Loucy (cell line): ENCODE results near the gene SMIM22.

Source experiments
- H2AFZ ChIP-seq: fragments of 200-600 bp; sonication (generic); 2 replicates; pipeline ENCODE4 v1.6.0; 2016; ENCODE audit warnings: antibody characterized with exemption, mild to moderate bottlenecking, low read length, moderate library complexity
- H3F3A ChIP-seq: fragments of 200-600 bp; 2 replicates; pipeline ENCODE4 v1.6.0; 2016; ENCODE audit warnings: antibody characterized with exemption, low read depth, mild to moderate bottlenecking
- H3K27me3 ChIP-seq: fragments of 200-600 bp; sonication (generic); 2 replicates; pipeline ENCODE4 v1.6.1; 2014; ENCODE audit warnings: low read length, mild to moderate bottlenecking; ENCODE audit not compliant: insufficient read depth, poor library complexity, severe bottlenecking
- H3K36me3 ChIP-seq: fragments of 200-600 bp; sonication (generic); 2 replicates; pipeline ENCODE4 v1.6.1; 2016; ENCODE audit warnings: low read length; ENCODE audit not compliant: insufficient read depth
- H3K4me1 ChIP-seq: fragments of 200-600 bp; sonication (generic); 2 replicates; pipeline ENCODE4 v1.5.1; 2014; ENCODE audit warnings: low read length, mild to moderate bottlenecking; ENCODE audit not compliant: insufficient read depth, poor library complexity, severe bottlenecking
- H3K4me2 ChIP-seq: fragments of 200-600 bp; sonication (generic); 2 replicates; pipeline ENCODE4 v1.6.0; 2014; ENCODE audit warnings: antibody characterized with exemption, low read length, low read depth, mild to moderate bottlenecking; ENCODE audit not compliant: poor library complexity, severe bottlenecking
- H3K4me3 ChIP-seq: fragments of 200-600 bp; sonication (generic); 2 replicates; pipeline ENCODE4 v1.5.1; 2014; ENCODE audit warnings: low read length, mild to moderate bottlenecking, mixed read lengths; ENCODE audit not compliant: poor library complexity, severe bottlenecking
- H3K79me2 ChIP-seq: fragments of 200-600 bp; sonication (generic); 2 replicates; pipeline ENCODE4 v1.6.1; 2014; ENCODE audit warnings: low read length; ENCODE audit not compliant: insufficient read depth
- H3K9ac ChIP-seq: fragments of 200-600 bp; sonication (generic); 2 replicates; pipeline ENCODE4 v1.6.0; 2014; ENCODE audit warnings: mild to moderate bottlenecking, low read depth, low read length, moderate library complexity; ENCODE audit not compliant: poor library complexity, severe bottlenecking
- H3K9me2 ChIP-seq: fragments of 200-600 bp; sonication (generic); replicated peaks from 2 replicates; pipeline ENCODE4 v1.6.1; 2016; ENCODE audit warnings: low read depth, low read length, mixed read lengths
- H3K9me3 ChIP-seq: fragments of 200-600 bp; sonication (generic); 2 replicates; pipeline ENCODE4 v1.6.1; 2014; ENCODE audit warnings: mild to moderate bottlenecking, antibody characterized with exemption, low read length, low read depth; ENCODE audit not compliant: insufficient read depth
- H4K20me1 ChIP-seq: fragments of 200-600 bp; sonication (generic); 2 replicates; pipeline ENCODE4 v1.6.0; 2014; ENCODE audit warnings: antibody characterized with exemption, low read length, mild to moderate bottlenecking; ENCODE audit not compliant: insufficient read depth, poor library complexity, severe bottlenecking
- EZH2phosphoT487 ChIP-seq: fragments of 200-600 bp; IDR thresholded peaks from 2 replicates; pipeline ENCODE4 v1.6.1; 2018; ENCODE audit warnings: antibody characterized with exemption, mild to moderate bottlenecking, moderate library complexity, borderline replicate concordance
- TF ChIP-seq, protein P1 (sequence below): fragments of 200-600 bp; sonication (generic); conservative IDR thresholded peaks from 2 replicates; pipeline ENCODE4 v1.5.1; 2014; ENCODE audit warnings: mild to moderate bottlenecking, antibody characterized with exemption, low read length

Gene SMIM22

DNA sequence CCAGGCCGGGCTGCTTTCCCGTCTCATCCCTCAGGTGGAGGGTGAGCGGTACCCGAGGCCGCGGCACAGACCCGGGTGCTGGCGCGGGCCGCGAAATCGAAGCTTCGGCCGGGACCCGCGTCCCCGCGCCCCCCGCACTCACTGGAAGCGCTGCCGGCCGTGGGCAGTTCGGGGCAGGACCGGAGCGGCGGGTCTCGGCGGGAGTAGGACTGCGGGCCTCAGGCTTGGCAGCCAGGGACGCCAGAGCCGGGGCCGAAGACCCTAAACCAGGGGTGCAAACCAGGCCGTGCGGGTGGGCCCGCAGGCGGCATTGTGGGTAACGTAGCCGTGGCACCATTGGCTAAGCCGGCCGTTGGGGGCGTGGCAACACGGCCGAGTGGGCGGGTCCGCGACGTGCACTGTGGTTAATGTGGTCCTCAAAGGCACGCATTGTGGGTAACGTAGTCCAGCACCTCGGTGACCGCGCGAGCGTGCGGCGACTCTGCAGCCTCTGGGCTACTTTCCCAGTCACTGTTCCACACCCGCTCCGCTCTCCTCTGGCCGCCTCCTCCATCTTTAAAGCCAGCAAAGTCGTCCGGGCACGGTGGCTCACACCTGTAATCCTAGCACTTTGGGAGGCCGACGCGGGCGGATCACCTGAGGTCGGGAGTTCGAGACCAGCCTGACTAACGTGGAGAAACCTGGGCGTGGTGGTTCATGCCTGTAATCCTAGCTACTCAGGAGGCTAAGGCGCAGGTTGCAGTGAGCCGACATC lies 28.1 kb upstream of the SMIM22 start, which contains the start of gene ZNF500:
TSS of gene ZNF500 (minus strand) at position 288 of the 754 bp plus-strand sequence. CDS start 1,184 bp downstream, outside the sequence.
- Histone ChIP-seq H3K4me1 (no peaks in the 10 kb centered on the region), H2AFZ (peak within 1 kb of the TSS; percentile 86), H4K20me1 (no peaks in the 10 kb centered on the region), H3K27me3 (no peaks in the 10 kb centered on the region), H3K4me2 (peak within 1 kb of the TSS; percentile 80), H3K4me3 (peak within 1 kb of the TSS; percentile 75), H3K9me2 (no peaks in the 10 kb centered on the region), H3K9ac (peak within 1 kb of the TSS; percentile 83), H3F3A (no peaks in the 10 kb centered on the region), H3K36me3 (no peaks in the 10 kb centered on the region), H3K9me3 (no peaks in the 10 kb centered on the region), H3K79me2 (peaks cover 14% of the 10 kb centered on the region)
- TF ChIP-seq, protein P1, sequence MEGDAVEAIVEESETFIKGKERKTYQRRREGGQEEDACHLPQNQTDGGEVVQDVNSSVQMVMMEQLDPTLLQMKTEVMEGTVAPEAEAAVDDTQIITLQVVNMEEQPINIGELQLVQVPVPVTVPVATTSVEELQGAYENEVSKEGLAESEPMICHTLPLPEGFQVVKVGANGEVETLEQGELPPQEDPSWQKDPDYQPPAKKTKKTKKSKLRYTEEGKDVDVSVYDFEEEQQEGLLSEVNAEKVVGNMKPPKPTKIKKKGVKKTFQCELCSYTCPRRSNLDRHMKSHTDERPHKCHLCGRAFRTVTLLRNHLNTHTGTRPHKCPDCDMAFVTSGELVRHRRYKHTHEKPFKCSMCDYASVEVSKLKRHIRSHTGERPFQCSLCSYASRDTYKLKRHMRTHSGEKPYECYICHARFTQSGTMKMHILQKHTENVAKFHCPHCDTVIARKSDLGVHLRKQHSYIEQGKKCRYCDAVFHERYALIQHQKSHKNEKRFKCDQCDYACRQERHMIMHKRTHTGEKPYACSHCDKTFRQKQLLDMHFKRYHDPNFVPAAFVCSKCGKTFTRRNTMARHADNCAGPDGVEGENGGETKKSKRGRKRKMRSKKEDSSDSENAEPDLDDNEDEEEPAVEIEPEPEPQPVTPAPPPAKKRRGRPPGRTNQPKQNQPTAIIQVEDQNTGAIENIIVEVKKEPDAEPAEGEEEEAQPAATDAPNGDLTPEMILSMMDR = no peak
- no peak for TF ChIP-seq EZH2phosphoT487

DNA sequence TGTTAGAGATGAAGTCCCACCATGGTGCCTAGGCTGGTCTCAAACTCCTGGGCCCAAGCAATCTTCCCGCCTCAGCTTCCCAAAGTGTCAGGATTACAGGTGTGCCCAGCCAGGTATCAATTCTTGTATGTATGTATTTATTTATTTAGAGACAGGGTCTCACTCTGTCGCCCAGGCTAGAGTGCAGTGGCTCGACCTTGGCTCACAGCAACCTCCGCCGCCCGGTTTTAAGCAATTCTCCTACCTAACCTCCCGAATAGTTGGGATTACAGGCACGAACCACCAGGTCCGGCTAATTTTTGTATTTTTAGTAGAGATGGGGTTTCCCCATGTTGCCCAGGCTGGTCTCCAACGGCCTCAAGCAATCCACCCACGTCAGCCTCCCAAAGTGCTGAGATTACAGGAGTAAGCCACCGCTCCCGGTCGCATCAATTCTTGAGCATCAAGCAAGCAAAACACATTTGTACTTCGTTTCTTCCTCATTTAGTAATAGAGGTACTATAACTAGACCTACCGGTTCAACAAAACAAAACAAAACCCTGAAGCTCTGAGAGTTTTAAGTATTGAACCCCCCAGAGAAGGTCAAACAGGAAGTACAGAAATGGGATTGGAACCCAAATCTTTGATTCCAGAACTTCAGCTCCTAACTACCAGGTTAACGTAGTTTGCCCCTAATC lies 27.2 kb upstream of the SMIM22 start:
- no peak overlapping the region for H3K9ac ChIP-seq
- 0 out of 2 replicates have a peak overlapping the region, but pooled peaks have one; percentile 36 for H2AFZ ChIP-seq
- H3K4me3 ChIP-seq = peak overlapping the region; percentile 40

DNA sequence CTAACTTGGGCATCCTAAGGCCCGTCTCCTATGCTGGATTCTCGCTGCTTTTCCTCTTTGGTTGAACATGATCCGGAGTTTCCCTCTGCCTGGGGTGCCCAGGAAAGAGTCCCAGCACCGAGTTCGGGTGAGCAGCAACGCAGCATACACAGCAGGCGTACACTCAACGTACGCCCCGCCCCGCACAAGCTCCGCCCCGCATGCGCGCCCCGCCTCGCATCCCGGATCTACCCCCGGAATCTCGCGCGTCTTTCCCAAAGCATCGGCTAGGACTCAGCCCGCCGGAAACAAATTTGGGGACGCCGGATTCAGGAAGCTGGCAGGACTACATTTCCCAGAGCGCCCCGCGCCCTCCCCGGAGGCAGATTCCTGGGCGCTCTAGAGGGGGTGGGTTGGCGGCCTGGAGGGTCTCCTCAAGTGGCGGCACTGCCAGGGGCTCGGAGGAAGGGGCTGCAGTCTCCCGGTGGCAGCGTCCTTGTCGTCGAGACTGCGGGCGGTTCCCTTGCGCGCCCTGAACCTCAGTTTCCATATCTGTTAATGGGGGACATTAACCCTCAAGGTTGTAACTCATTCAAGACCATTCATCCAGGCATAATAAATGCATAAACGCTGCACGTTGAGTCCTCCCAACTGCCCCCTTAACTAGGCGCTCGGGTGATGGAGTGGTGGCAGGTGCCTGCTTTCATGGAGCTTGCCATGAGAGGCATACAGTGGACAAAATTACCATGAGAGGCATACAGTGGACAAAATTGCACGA lies 26.4 kb upstream of the SMIM22 start:
- Histone ChIP-seq H3F3A (no peaks in the 10 kb centered on the region), H4K20me1 (no peaks in the 10 kb centered on the region), H3K4me2 (peak overlapping the region; percentile 16), H3K36me3 (no peaks in the 10 kb centered on the region), H3K27me3 (no peaks in the 10 kb centered on the region), H3K79me2 (peaks cover 14% of the 10 kb centered on the region), H2AFZ (0 out of 2 replicates have a peak overlapping the region, but pooled peaks have one; percentile 36), H3K9ac (no peak overlapping the region), H3K4me3 (peak overlapping the region; percentile 40), H3K4me1 (no peaks in the 10 kb centered on the region), H3K9me2 (no peaks in the 10 kb centered on the region), H3K9me3 (no peaks in the 10 kb centered on the region)
- TF ChIP-seq EZH2phosphoT487 = no peak
- TF ChIP-seq, protein P1 = no peak

More for the DNA sequence above, 27.2 kb upstream of the SMIM22 start:
- Histone ChIP-seq H3K4me2 (peak overlapping the region; percentile 16), H3F3A (no peaks in the 10 kb centered on the region), H3K36me3 (no peaks in the 10 kb centered on the region), H4K20me1 (no peaks in the 10 kb centered on the region), H3K79me2 (peaks cover 14% of the 10 kb centered on the region), H3K4me1 (no peaks in the 10 kb centered on the region), H3K9me3 (no peaks in the 10 kb centered on the region), H3K9me2 (no peaks in the 10 kb centered on the region), H3K27me3 (no peaks in the 10 kb centered on the region)
- TF ChIP-seq, protein P1 = no peak
- TF ChIP-seq EZH2phosphoT487 = no peak
